Ovary (tissue), 9 donors: ENCODE data around the gene RNF145. TPM values are rescaled to one million over a fixed set of nuclear protein-coding genes. Genes with fewer than 3 reads are reported as not detected.

Experiments
- DNase-seq, 5 donors: peaks; one replicate each; pipeline ENCODE4 v3.0.0-alpha.2; 2019 to 2020
- H3K27ac ChIP-seq, 2 donors: fragments of 200-600 bp; one replicate each; pipeline versions ENCODE4 v1.5.1 to v1.8.0; 2019 to 2022
- H3K27me3 ChIP-seq: fragments of 200-600 bp; one replicate; pipeline ENCODE4 v1.8.0; 2022
- H3K36me3 ChIP-seq: fragments of 200-600 bp; sonication (generic); one replicate; pipeline ENCODE4 v1.5.1; 2019
- H3K4me1 ChIP-seq: one replicate; pipeline ENCODE4 v1.8.1; 2013; ENCODE audit warnings: mild to moderate bottlenecking, moderate library complexity; ENCODE audit not compliant: insufficient read depth
- H3K4me3 ChIP-seq: fragments of 200-600 bp; sonication (generic); one replicate; pipeline ENCODE4 v1.5.1; 2017
- H3K9me3 ChIP-seq, 2 donors: fragments of 200-600 bp in 1 of 2; sonication (generic) in 1 of 2; one replicate each; pipeline versions ENCODE4 v1.5.1 to v1.8.1; 2013 to 2019; ENCODE audit warnings: mild to moderate bottlenecking in 1 of 2, moderate library complexity in 1 of 2
- EP300 ChIP-seq: sonication (generic); formaldehyde crosslinking; IDR thresholded peaks from one replicate; pipeline ENCODE4 v1.6.1; 2017; ENCODE audit warnings: antibody characterized with exemption
- POLR2A ChIP-seq: fragments of 450-650 bp; IDR thresholded peaks from one replicate; pipeline ENCODE4 v1.6.1; 2017; ENCODE audit warnings: antibody characterized with exemption, mild to moderate bottlenecking, moderate library complexity
- WGBS, 3 donors: extraction: QIAGEN DNeasy Blood & Tissue Kit in 1 of 3; methylation state at CpG; one replicate each; pipeline versions ENCODE4 v1.1.5 to v1.1.7; 2013 to 2017; 5-methylcytosine and 5-hydroxymethylcytosine counted together
- intact Hi-C, 4 donors: fragments of 100-400 bp; cut with DNase I; formaldehyde crosslinking; loops; one replicate each; pipeline versions ENCODE4 v1.11.0 to v1.15.1; 2022 to 2023
- polyA plus RNA-seq, 2 donors: library from polyadenylated mRNA; stranded (reverse); fragments of 200-250 nt in 1 of 2; fragments of 350-450 nt in 1 of 2; fragmentation: Illumina TruSeq in 1 of 2; extraction: RNeasy Lipid Tissue Mini Kit (QIAGEN cat#74804) in 1 of 2; gene quantifications; one replicate each; pipeline ENCODE4 v1.2.3, GENCODE V29; 2013 to 2014
- total RNA-seq, 7 donors: library from RNA; depleted of rRNA in 2 of 7; stranded (reverse); fragments of >200 nt in 2 of 7; fragmentation: NEBNext Ultra II Directional in 3 of 7; extraction: Animal tissue kit (Norgen Biotek cat#: 25700) in 3 of 7; gene quantifications; one replicate each; pipeline versions ENCODE4 v1.1.0 to v1.2.4, GENCODE V29; 2016 to 2023
- TF ChIP-seq, protein P1 (sequence below), 3 donors: fragments of 450-650 bp in 2 of 3; fragments of 200-600 bp in 1 of 3; IDR thresholded peaks; one replicate each; pipeline versions ENCODE4 v1.5.1 to v1.8.0; 2016 to 2022; ENCODE audit warnings: antibody characterized with exemption in 3 of 3, mild to moderate bottlenecking in 1 of 3
- donor health status: DM: no; HTN: no; CAD: no; lungs with moderate emphysema.
- donor health status: DM: no; HTN: no; CAD: no.
- donor health status: Bipolar disorder and iron deficiency.
- donor health status: DM: yes; HTN: yes; CAD: no.
- donor health status: DM: no; HTN: no; CAD: no.
- donor health status: DM: yes; HTN: yes; CAD: no.

The RNF145 gene
- total and polyA plus RNA-seq, 9 donors = 39.0 to 66.4 (median 53.4) TPM

DNA sequence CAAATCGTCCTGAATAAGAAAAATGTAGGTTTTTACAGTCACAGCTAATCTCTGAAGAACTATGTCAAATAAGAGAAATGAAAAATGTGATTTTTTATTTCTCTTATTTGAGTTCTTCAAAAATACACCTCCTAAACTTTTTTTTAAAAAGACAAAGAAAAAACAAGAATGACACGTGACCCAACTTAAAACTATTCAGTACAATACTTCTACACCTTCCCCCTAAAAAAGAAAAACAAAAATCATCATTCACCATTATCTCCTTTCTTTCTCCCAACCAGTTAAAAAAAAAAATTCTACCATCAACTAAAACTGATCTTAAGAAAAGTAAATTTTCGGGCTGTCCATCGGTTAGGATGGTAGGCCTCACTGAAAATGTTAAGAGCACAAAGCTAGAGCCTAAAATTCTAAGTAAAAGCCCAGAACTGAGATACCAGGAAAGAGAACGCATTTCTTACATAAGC lies 2.1 kb downstream of the RNF145 start:
- TF ChIP-seq EP300 (no peak), POLR2A (no peak)
- TF ChIP-seq, protein P1, sequence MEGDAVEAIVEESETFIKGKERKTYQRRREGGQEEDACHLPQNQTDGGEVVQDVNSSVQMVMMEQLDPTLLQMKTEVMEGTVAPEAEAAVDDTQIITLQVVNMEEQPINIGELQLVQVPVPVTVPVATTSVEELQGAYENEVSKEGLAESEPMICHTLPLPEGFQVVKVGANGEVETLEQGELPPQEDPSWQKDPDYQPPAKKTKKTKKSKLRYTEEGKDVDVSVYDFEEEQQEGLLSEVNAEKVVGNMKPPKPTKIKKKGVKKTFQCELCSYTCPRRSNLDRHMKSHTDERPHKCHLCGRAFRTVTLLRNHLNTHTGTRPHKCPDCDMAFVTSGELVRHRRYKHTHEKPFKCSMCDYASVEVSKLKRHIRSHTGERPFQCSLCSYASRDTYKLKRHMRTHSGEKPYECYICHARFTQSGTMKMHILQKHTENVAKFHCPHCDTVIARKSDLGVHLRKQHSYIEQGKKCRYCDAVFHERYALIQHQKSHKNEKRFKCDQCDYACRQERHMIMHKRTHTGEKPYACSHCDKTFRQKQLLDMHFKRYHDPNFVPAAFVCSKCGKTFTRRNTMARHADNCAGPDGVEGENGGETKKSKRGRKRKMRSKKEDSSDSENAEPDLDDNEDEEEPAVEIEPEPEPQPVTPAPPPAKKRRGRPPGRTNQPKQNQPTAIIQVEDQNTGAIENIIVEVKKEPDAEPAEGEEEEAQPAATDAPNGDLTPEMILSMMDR (IDR thresholded peaks at IDR 0.05) = no peak
- Histone ChIP-seq H3K36me3 (no peaks in the 10 kb centered on the region), H3K4me3 (peak overlapping the region; percentile 84), H3K4me1 (peaks cover 5% of the 10 kb centered on the region), H3K27me3 (no peaks in the 10 kb centered on the region), H3K9me3 (no peaks in the 10 kb centered on the region), H3K27ac (peak overlapping the region in 1 of 2 donors; percentile 93)
- intact Hi-C loops = loop anchor here in 1 of 4 donors (10.0 kb wide), 1 partner anchor 52 kb away; no protein-coding TSS in a partner anchor
- no peak for DNase-seq
- 2 to 8% (median 6%) methylated on average over 5 of the region's 5 CpGs for WGBS, 3 donors

DNA sequence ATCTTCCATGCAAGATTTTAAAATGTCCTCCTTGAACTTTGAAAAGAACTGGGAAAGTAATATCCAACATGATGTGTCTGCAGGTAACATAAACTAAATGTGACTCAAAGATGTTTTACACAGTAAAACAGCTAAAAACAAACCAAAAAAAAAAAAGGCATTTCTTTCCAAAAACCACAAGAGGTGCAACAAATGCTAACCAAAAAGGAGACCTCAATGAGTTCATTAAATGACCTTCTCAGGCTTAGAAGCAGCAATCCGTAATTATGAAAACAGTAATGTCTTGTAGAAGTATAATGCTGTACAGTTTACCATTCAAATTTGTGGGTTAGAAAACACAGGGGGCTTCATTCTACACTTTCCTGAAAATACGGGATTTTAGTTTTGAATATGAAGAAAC lies 2.5 kb downstream of the RNF145 start:
- H3K27ac ChIP-seq = peak overlapping the region in 1 of 2 donors; percentile 93
- DNase-seq = no peak
- H3K9me3 ChIP-seq = no peaks in the 10 kb centered on the region
- 15 to 27% (median 17%) methylated on average over 2 of the region's 2 CpGs for WGBS, 3 donors
- TF ChIP-seq POLR2A (no peak), EP300 (no peak)
- TF ChIP-seq, protein P1 (IDR thresholded peaks at IDR 0.05) = no peak
- no peaks in the 10 kb centered on the region for H3K36me3 ChIP-seq
- intact Hi-C loops = loop anchor here in 1 of 4 donors (10.0 kb wide), 1 partner anchor 52 kb away; no protein-coding TSS in a partner anchor
- peak overlapping the region; percentile 84 for H3K4me3 ChIP-seq
- no peaks in the 10 kb centered on the region for H3K27me3 ChIP-seq
- H3K4me1 ChIP-seq = peaks cover 5% of the 10 kb centered on the region

DNA sequence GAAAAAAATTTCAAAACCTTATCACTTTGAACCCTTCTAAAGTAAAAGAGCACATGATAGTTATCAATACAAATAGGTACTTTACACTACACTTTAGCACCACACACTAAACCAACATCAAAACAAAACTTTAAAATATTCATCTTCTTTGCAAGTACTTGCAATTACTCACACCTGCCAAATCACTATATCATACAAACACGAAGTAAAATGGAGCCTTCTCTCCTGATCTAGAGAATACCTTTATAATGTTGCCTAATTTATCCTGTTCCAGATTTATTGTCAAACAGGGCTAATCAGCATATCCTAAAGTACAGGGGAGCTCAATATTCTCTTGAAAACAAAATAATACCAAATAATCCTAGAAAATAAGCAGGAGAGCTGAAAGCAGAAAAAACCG lies 3.0 kb downstream of the RNF145 start:
- Histone ChIP-seq H3K36me3 (no peaks in the 10 kb centered on the region), H3K4me1 (peaks cover 5% of the 10 kb centered on the region), H3K9me3 (no peaks in the 10 kb centered on the region), H3K4me3 (no peak overlapping the region), H3K27ac (peak overlapping the region in 1 of 2 donors; percentile 93), H3K27me3 (no peaks in the 10 kb centered on the region)
- no peak for DNase-seq
- WGBS, 3 donors = 27 to 40% (median 34%) methylated on average over 2 of the region's 2 CpGs
- TF ChIP-seq EP300 (no peak), POLR2A (no peak)
- TF ChIP-seq, protein P1 (IDR thresholded peaks at IDR 0.05) = no peak
- intact Hi-C loops = loop anchor here in 1 of 4 donors (10.0 kb wide), 1 partner anchor 52 kb away; no protein-coding TSS in a partner anchor

DNA sequence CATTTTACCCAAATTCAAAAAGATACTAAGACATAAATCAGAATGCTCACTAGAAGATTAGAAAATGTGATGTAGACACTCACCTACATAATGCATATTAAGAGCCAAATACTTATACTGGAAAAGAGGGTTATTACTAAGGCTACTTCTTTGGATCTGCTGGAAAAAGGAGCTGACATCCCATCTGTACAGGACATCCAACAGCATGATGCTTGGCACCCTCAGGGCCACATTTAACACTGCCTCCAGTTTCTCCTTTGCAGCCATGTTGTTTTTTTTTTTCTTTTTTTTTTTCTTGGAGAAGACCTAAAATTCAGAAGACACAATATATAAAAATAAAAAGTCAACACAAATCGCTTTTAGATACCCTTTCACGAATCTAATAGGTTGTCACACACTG lies 6.0 kb downstream of the RNF145 start:
- intact Hi-C loops = loop anchor here in 1 of 4 donors (10.0 kb wide), 1 partner anchor 49 kb away; no protein-coding TSS in a partner anchor
- TF ChIP-seq, protein P1 (IDR thresholded peaks at IDR 0.05) = no peak
- TF ChIP-seq POLR2A (no peak), EP300 (no peak)
- Histone ChIP-seq H3K36me3 (no peaks in the 10 kb centered on the region), H3K4me1 (peaks cover 5% of the 10 kb centered on the region), H3K27ac (no peak overlapping the region), H3K9me3 (no peaks in the 10 kb centered on the region), H3K27me3 (no peaks in the 10 kb centered on the region), H3K4me3 (no peak overlapping the region)
- WGBS, 3 donors = 62 to 68% (median 63%) methylated on average over 2 of the region's 2 CpGs
- no peak for DNase-seq
